B cell (primary cell): ENCODE measurements around the gene CHD9. TPM values are rescaled to one million over a fixed set of nuclear protein-coding genes. Genes with fewer than 3 reads are reported as not detected.

ENCODE experiments used
- ATAC-seq: fragments of 200-7000 bp; cut with Tn5 transposase; one replicate; pipeline ENCODE4 v1.10.0; 2021; ENCODE audit warnings: low read depth, mild to moderate bottlenecking, moderate number of reproducible peaks, moderate library complexity
- CTCF ChIA-PET: fragments of 350-600 bp; sonication (Branson Sonifier 250); formaldehyde crosslinking; loops from one replicate; lab custom pipeline; 2021; ENCODE audit warnings: antibody characterized with exemption, inconsistent platforms; lab: Charles Lee
- POLR2A ChIA-PET: fragments of 350-600 bp; sonication (Branson Sonifier 250); formaldehyde crosslinking; loops from one replicate; lab custom pipeline; 2021; ENCODE audit warnings: antibody characterized with exemption; lab: Charles Lee
- DNase-seq: peaks from one replicate; pipeline ENCODE4 v3.0.0; 2013
- H2AFZ ChIP-seq: 2 replicates; pipeline ENCODE4 v1.6.1; 2012; ENCODE audit warnings: mild to moderate bottlenecking, low read depth, low read length; ENCODE audit not compliant: insufficient read depth, poor library complexity, severe bottlenecking
- H3K27ac ChIP-seq, 2 donors: 1 replicate in 1 of 2; 2 replicates in 1 of 2; pipeline ENCODE4 v1.5.1; 2012 to 2013; ENCODE audit warnings: low read length in 2 of 2, mild to moderate bottlenecking in 2 of 2, moderate library complexity in 1 of 2
- H3K27me3 ChIP-seq, 4 experiments: fragments of 200-600 bp in 1 of 4; sonication (generic) in 1 of 4; replicated peaks in 1 of 4; 1 replicate in 2 of 4; 2 replicates in 2 of 4; pipeline versions ENCODE4 v1.6.1 to v1.7.0; 2013 to 2016; ENCODE audit warnings: low read length in 3 of 4, mild to moderate bottlenecking in 2 of 4, mixed read lengths in 1 of 4, moderate library complexity in 1 of 4; ENCODE audit not compliant: insufficient read depth in 4 of 4, control insufficient read depth in 3 of 4; ENCODE audit errors: control extremely low read depth in 1 of 4
- H3K36me3 ChIP-seq, 2 experiments: replicated peaks in 1 of 2; 1 replicate in 1 of 2; 2 replicates in 1 of 2; pipeline versions ENCODE4 v1.6.1 to v1.7.1; 2013; ENCODE audit warnings: low read length in 1 of 2; ENCODE audit not compliant: insufficient read depth in 2 of 2, control insufficient read depth in 1 of 2; ENCODE audit errors: control extremely low read depth in 1 of 2, extremely low read depth in 1 of 2
- H3K4me1 ChIP-seq, 2 donors: fragments of 200-600 bp in 1 of 2; sonication (generic) in 1 of 2; 1 replicate in 1 of 2; 2 replicates in 1 of 2; pipeline versions ENCODE4 v1.5.1 to v1.6.1; 2013 to 2017; ENCODE audit warnings: low read length in 2 of 2; ENCODE audit not compliant: control insufficient read depth in 2 of 2, insufficient read depth in 2 of 2
- H3K4me2 ChIP-seq: replicated peaks from 2 replicates; pipeline ENCODE3; 2012; ENCODE audit warnings: mild to moderate bottlenecking, low read depth, low read length; ENCODE audit not compliant: poor library complexity, severe bottlenecking
- H3K4me3 ChIP-seq, 5 experiments: fragments of 200-600 bp in 1 of 5; sonication (generic) in 1 of 5; 1 replicate in 3 of 5; 2 replicates in 2 of 5; pipeline versions ENCODE4 v1.5.1 to v1.7.0; 2011 to 2016; ENCODE audit warnings: low read length in 4 of 5, mild to moderate bottlenecking in 4 of 5, low read depth in 2 of 5, control low read depth in 1 of 5, moderate library complexity in 1 of 5; ENCODE audit not compliant: insufficient read depth in 1 of 5; ENCODE audit errors: control extremely low read depth in 1 of 5, extremely low read depth in 1 of 5
- H3K79me2 ChIP-seq: fragments of 200-600 bp; sonication (generic); one replicate; pipeline ENCODE4 v1.6.0; 2016; ENCODE audit warnings: low read length; ENCODE audit not compliant: control insufficient read depth, insufficient read depth
- H3K9ac ChIP-seq: fragments of 200-600 bp; sonication (generic); 2 replicates; pipeline ENCODE4 v1.6.1; 2017; ENCODE audit warnings: mild to moderate bottlenecking, low read length, moderate library complexity
- H3K9me3 ChIP-seq, 3 donors: one replicate each; pipeline versions ENCODE4 v1.6.1 to v1.7.1; 2013; ENCODE audit warnings: low read length in 2 of 3; ENCODE audit not compliant: control insufficient read depth in 2 of 3, insufficient read depth in 1 of 3; ENCODE audit errors: control extremely low read depth in 1 of 3
- H4K20me1 ChIP-seq: 2 replicates; pipeline ENCODE4 v1.6.0; 2012; ENCODE audit warnings: mild to moderate bottlenecking, low read length; ENCODE audit not compliant: insufficient read depth, control insufficient read depth, poor library complexity, severe bottlenecking
- H3K27ac Mint-ChIP-seq: one replicate; pipeline ENCODE4 v1.8.0; 2021; ENCODE audit warnings: mixed read lengths
- H3K27me3 Mint-ChIP-seq: one replicate; pipeline ENCODE4 v1.8.0; 2021; ENCODE audit warnings: mixed read lengths
- H3K4me1 Mint-ChIP-seq: one replicate; pipeline ENCODE4 v1.8.0; 2021; ENCODE audit warnings: mixed read lengths
- H3K4me3 Mint-ChIP-seq: one replicate; pipeline ENCODE4 v1.8.0; 2021; ENCODE audit warnings: mixed read lengths
- H3K9me3 Mint-ChIP-seq: one replicate; pipeline ENCODE4 v1.8.0; 2022; ENCODE audit warnings: mixed read lengths; ENCODE audit not compliant: insufficient read depth
- EZH2 ChIP-seq: IDR thresholded peaks from 2 replicates; pipeline ENCODE4 v1.6.1; 2012; ENCODE audit warnings: borderline replicate concordance, low read depth, mild to moderate bottlenecking, moderate library complexity, low read length; ENCODE audit not compliant: insufficient read depth, poor library complexity, severe bottlenecking
- WGBS: methylation state at CpG from one replicate; pipeline ENCODE4 v1.1.5; 2013; ENCODE audit warnings: missing lambda C conversion rate; ENCODE audit not compliant: insufficient coverage; 5-methylcytosine and 5-hydroxymethylcytosine counted together
- intact Hi-C: fragments of 100-400 bp; cut with micrococcal nuclease; formaldehyde crosslinking; loops from one replicate; pipeline ENCODE4 v1.10.0; 2022
- polyA plus RNA-seq: library from polyadenylated mRNA; depleted of rRNA; stranded (reverse); fragments of >200 nt; gene quantifications from 2 replicates; pipeline ENCODE4 v1.2.3, GENCODE V29; 2012
- total RNA-seq, 2 donors: library from RNA; stranded (reverse); fragments of 120-200 nt in 1 of 2; gene quantifications; 1 replicate in 1 of 2; 2 replicates in 1 of 2; pipeline versions ENCODE4 v1.2.3 to v1.2.4, GENCODE V29; 2013 to 2022
- TF ChIP-seq, protein P1 (sequence below): fragments of 200-600 bp; IDR thresholded peaks from one replicate; pipeline ENCODE4 v1.8.0; 2022; ENCODE audit warnings: antibody characterized with exemption, mild to moderate bottlenecking

Gene CHD9
- total and polyA plus RNA-seq, 2 donors (not counting 1 experiment from before 2014, with no cell fraction given), result 12.2 to 102 TPM

GRCh38 chr16:53035176-53035942 is 19.4 kb upstream of the CHD9 start:
- Histone ChIP-seq H3K79me2 (no peaks in the 10 kb centered on the region), H3K4me1 (no peaks in the 10 kb centered on the region), H3K4me3 (no peak overlapping the region), H4K20me1 (no peaks in the 10 kb centered on the region), H3K9ac (no peak overlapping the region), H2AFZ (no peak overlapping the region), H3K4me2 (no peak overlapping the region), H3K27ac (no peak overlapping the region), H3K36me3 (no peaks in the 10 kb centered on the region), H3K9me3 (peaks cover 0 to 2% (median 0%) of the 10 kb centered on the region in 3 donors), H3K27me3 (peaks cover 0 to 4% (median 0%) of the 10 kb centered on the region in 4 experiments)
- Mint-ChIP-seq H3K27me3 (peaks cover 38% of the 10 kb centered on the region), H3K9me3 (no peaks in the 10 kb centered on the region), H3K4me3 (no peak overlapping the region), H3K27ac (no peak overlapping the region), H3K4me1 (no peaks in the 10 kb centered on the region)
- WGBS, result 83% methylated on average over 1 of the region's 3 CpGs
- no peak for DNase-seq
- ChIA-PET CTCF (no interaction called here), POLR2A (no interaction called here)
- intact Hi-C loops, result no loop called here
- TF ChIP-seq, protein P1, sequence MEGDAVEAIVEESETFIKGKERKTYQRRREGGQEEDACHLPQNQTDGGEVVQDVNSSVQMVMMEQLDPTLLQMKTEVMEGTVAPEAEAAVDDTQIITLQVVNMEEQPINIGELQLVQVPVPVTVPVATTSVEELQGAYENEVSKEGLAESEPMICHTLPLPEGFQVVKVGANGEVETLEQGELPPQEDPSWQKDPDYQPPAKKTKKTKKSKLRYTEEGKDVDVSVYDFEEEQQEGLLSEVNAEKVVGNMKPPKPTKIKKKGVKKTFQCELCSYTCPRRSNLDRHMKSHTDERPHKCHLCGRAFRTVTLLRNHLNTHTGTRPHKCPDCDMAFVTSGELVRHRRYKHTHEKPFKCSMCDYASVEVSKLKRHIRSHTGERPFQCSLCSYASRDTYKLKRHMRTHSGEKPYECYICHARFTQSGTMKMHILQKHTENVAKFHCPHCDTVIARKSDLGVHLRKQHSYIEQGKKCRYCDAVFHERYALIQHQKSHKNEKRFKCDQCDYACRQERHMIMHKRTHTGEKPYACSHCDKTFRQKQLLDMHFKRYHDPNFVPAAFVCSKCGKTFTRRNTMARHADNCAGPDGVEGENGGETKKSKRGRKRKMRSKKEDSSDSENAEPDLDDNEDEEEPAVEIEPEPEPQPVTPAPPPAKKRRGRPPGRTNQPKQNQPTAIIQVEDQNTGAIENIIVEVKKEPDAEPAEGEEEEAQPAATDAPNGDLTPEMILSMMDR, result no peak
- no peak for TF ChIP-seq EZH2
- ATAC-seq, result no peak

- Histone ChIP-seq H3K79me2 (no peaks in the 10 kb centered on the region), H3K4me2 (no peak overlapping the region)
- intact Hi-C loops, result no loop called here
Measured at GRCh38 chr16:53036066-53036465, 18.7 kb upstream of the CHD9 start.

More at GRCh38 chr16:53036066-53036465, 18.7 kb upstream of the CHD9 start:
- DNase-seq (no peak), ATAC-seq (no peak)
- peaks cover 0 to 2% (median 0%) of the 10 kb centered on the region in 3 donors for H3K9me3 ChIP-seq
- peaks cover 38% of the 10 kb centered on the region for H3K27me3 Mint-ChIP-seq
- no peak overlapping the region for H2AFZ ChIP-seq
- H3K4me1 Mint-ChIP-seq, result no peaks in the 10 kb centered on the region
- H3K27ac Mint-ChIP-seq, result no peak overlapping the region
- CTCF ChIA-PET, result no interaction called here
- no peaks in the 10 kb centered on the region for H4K20me1 ChIP-seq
- POLR2A ChIA-PET, result no interaction called here
- no peak for TF ChIP-seq EZH2
- TF ChIP-seq, protein P1, result no peak
- no peak overlapping the region for H3K27ac ChIP-seq
- no peaks in the 10 kb centered on the region for H3K9me3 Mint-ChIP-seq
- H3K4me1 ChIP-seq, result no peaks in the 10 kb centered on the region
- WGBS, result 100% methylated on average over 2 of the region's 6 CpGs
- no peak overlapping the region for H3K9ac ChIP-seq
- H3K4me3 ChIP-seq, result no peak overlapping the region
- peaks cover 0 to 4% (median 0%) of the 10 kb centered on the region in 4 experiments for H3K27me3 ChIP-seq
- no peaks in the 10 kb centered on the region for H3K36me3 ChIP-seq
- H3K4me3 Mint-ChIP-seq, result no peak overlapping the region
